ENCODE data around the gene ZFP91.
"Not testable (repeated sequence)": the region's sequence is repeated elsewhere in the genome, so short reads cannot be mapped to it uniquely, and the experiment has no call there.

The ZFP91 gene

GRCh38 chr11:58578635-58579191 lies at the start of gene ZFP91:
Gene ZFP91 (plus strand): TSS chr11:58579063. CDS start chr11:58579282, 219 bp downstream.
- peak; percentile 94 for DNase-seq

GRCh38 chr11:58530236-58530635 lies 48.6 kb upstream of the ZFP91 start:
- peak; percentile 29 for DNase-seq

GRCh38 chr11:58531865-58532341 lies 47.0 kb upstream of the ZFP91 start:
- no peak for DNase-seq

GRCh38 chr11:58546841-58547240 lies 32.0 kb upstream of the ZFP91 start:
- DNase-seq = no peak

- no peak for DNase-seq
These were observed 29.2 kb upstream of the ZFP91 start for GRCh38 chr11:58549644-58550043.

GRCh38 chr11:58560842-58561241 lies 18.0 kb upstream of the ZFP91 start:
- DNase-seq = no peak

- DNase-seq = peak; percentile 3
These were observed 17.3 kb upstream of the ZFP91 start for GRCh38 chr11:58561394-58562098.

GRCh38 chr11:58562375-58562800 lies 16.5 kb upstream of the ZFP91 start:
- peak; percentile 21 for DNase-seq

GRCh38 chr11:58564231-58564630 lies 14.6 kb upstream of the ZFP91 start:
- DNase-seq = no peak

GRCh38 chr11:58567889-58568512 lies 10.9 kb upstream of the ZFP91 start:
- DNase-seq = peak; percentile 50

GRCh38 chr11:58572906-58573305 lies 6.0 kb upstream of the ZFP91 start:
- DNase-seq = not testable (repeated sequence)

GRCh38 chr11:58573451-58574104 lies 5.3 kb upstream of the ZFP91 start:
- DNase-seq = peak; percentile 1

- DNase-seq = no peak
These were observed 4.0 kb upstream of the ZFP91 start for GRCh38 chr11:58574881-58575280.

- peak; percentile 10 for DNase-seq
These were observed 3.4 kb upstream of the ZFP91 start, which contains the start of gene LPXN for GRCh38 chr11:58575377-58576020. Gene LPXN (minus strand): TSS chr11:58575856. CDS start chr11:58575772, 84 bp downstream.

- peak; percentile 21 for DNase-seq
These were observed 1.9 kb upstream of the ZFP91 start for GRCh38 chr11:58576887-58577471.

- peak; percentile 73 for DNase-seq
These were observed 1.2 kb upstream of the ZFP91 start for GRCh38 chr11:58577555-58578135.

GRCh38 chr11:58578136-58578634 lies 678 bp upstream of the ZFP91 start:
- peak; percentile 91 for DNase-seq

GRCh38 chr11:58579192-58580129 lies 598 bp downstream of the ZFP91 start:
- peak; percentile 84 for DNase-seq

- DNase-seq = no peak
These were observed 1.4 kb downstream of the ZFP91 start for GRCh38 chr11:58580311-58580710.

- no peak for DNase-seq
These were observed 3.6 kb downstream of the ZFP91 start for GRCh38 chr11:58582437-58582836.

- no peak for DNase-seq
These were observed 8.1 kb downstream of the ZFP91 start for GRCh38 chr11:58586998-58587397.
